H1 (cell line): ENCODE measurements around the gene DNAJC6. TPM values are rescaled to one million over a fixed set of nuclear protein-coding genes. Genes with fewer than 3 reads are reported as not detected.

Experiments
- PHF8 ChIP-seq: fragments of 200-600 bp; sonication (generic); conservative IDR thresholded peaks from 2 replicates; pipeline ENCODE4 v1.7.1; 2012; ENCODE audit warnings: low read depth, mild to moderate bottlenecking, inconsistent platforms, low read length, moderate library complexity
- polyA plus RNA-seq, 7 experiments: library from polyadenylated mRNA; depleted of rRNA in 3 of 7; stranded (reverse) in 5 of 7; unstranded in 2 of 7; fragments of >200 nt in 5 of 7; fragments of 200-250 nt in 2 of 7; gene quantifications; 1 replicate in 5 of 7; 2 replicates in 1 of 7; 4 replicates in 1 of 7; pipeline versions ENCODE4 v1.2.1 to v1.2.3, GENCODE V29; 2011 to 2013; ENCODE audit warnings: missing spikeins in 2 of 7, mixed read lengths in 2 of 7
- total RNA-seq: library from RNA; stranded (reverse); fragmentation: NEBNext Ultra II Directional; extraction: Animal tissue kit (Norgen Biotek cat#: 25700); gene quantifications from 2 replicates; pipeline ENCODE4 v1.2.1, GENCODE V29; 2021

Gene DNAJC6
- total and polyA plus RNA-seq, 2 of the 8 experiments (the other 6 are each of a cell fraction or from before 2014, with no cell fraction given), result 1.6 to 3.0 TPM

DNA sequence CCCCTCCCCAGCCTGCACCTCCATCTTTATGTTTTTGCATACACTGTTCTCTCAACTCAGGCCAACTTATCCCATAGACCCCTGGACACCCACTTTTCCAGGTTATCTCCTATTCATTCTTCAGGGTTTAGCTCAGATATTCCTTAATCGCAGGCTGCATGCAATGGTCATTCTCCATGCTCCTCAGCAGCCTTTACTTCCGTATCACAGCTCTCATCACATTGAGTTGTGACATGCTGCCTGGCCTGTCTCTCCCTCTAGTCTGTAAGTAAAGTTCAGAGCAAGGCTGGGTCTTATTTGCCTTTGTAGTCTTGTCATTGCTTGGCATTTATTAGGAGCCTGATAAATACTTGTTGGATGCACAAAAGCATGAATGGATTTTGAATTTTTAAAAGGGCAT, 6.9 kb downstream of the DNAJC6 start (continued):
- TF ChIP-seq PHF8, result no peak
